ENCODE measurements around the gene TPM1. TPM values are rescaled to one million over a fixed set of nuclear protein-coding genes. Genes with fewer than 3 reads are reported as not detected.

The TPM1 gene
- total and polyA plus RNA-seq, 2 of the 4 experiments (the other 2 are of a cell fraction) = 661 to 1,623 TPM

- Histone ChIP-seq H3K4me1 (ENCODE audit: control insufficient read depth, insufficient read depth, low read length) (peaks cover 3% of the 10 kb centered on the region), H3K4me3 (ENCODE audit: insufficient read depth, low read depth, low read length) (no peak overlapping the region), H2AFZ (replicated peaks; ENCODE audit: low read length, poor library complexity) (peak overlapping the region; percentile 69), H4K8ac (ENCODE audit: low read depth in 2 of 2, low read length in 2 of 2) (no peak overlapping the region), H4K20me1 (ENCODE audit: insufficient read depth, low read length) (no peaks in the 10 kb centered on the region), H2BK5ac (ENCODE audit: low read depth, low read length, poor library complexity, severe bottlenecking) (no peak overlapping the region), H3K4ac (ENCODE audit: low read depth, low read length) (peak overlapping the region; percentile 28; the same call in 1 of the 2 replicates), H4K5ac (ENCODE audit: low read depth, low read length) (no peak overlapping the region), H3K9ac (ENCODE audit: low read depth, low read length) (no peak overlapping the region), H3K27ac (ENCODE audit: insufficient read depth, low read length) (no peak overlapping the region), H3K56ac (ENCODE audit: extremely low read depth, insufficient read depth, low read length) (no peak overlapping the region), H3K9me1 (ENCODE audit: insufficient read depth, low read length) (no peaks in the 10 kb centered on the region), H2BK20ac (ENCODE audit: low read depth, low read length) (peak overlapping the region; percentile 17; the same call in 1 of the 2 replicates), H3K18ac (ENCODE audit: low read depth, low read length) (no peak overlapping the region), H3K14ac (replicated peaks; ENCODE audit: low read depth, low read length) (no peak overlapping the region), H3K36me3 (ENCODE audit: control insufficient read depth, insufficient read depth, low read length) (no peaks in the 10 kb centered on the region), H4K91ac (ENCODE audit: insufficient read depth, low read depth, low read length) (no peak overlapping the region), H2AK9ac (replicated peaks; ENCODE audit: low read depth, low read length, poor library complexity) (no peak overlapping the region), H2BK120ac (ENCODE audit: low read depth, low read length) (no peak overlapping the region), H3K4me2 (ENCODE audit: low read depth, low read length) (no peak overlapping the region), H2BK15ac (ENCODE audit: low read depth, low read length) (peak overlapping the region; percentile 31; the same call in 1 of the 3 replicates), H3K27me3 (ENCODE audit: control insufficient read depth, insufficient read depth, low read length) (no peaks in the 10 kb centered on the region), H3K23ac (ENCODE audit: low read depth, low read length) (no peak overlapping the region), H3K9me3 (ENCODE audit: control insufficient read depth, insufficient read depth, low read length) (no peaks in the 10 kb centered on the region), H3K79me1 (ENCODE audit: low read depth in 1 of 2, low read length in 2 of 2) (no peaks in the 10 kb centered on the region), H2AK5ac (ENCODE audit: low read depth, low read length) (peak overlapping the region; percentile 54; the same call in 1 of the 2 replicates)
- intact Hi-C loops (cut with micrococcal nuclease) (no loop called here), in situ Hi-C loops (cut with MboI; ENCODE audit: low sequenced_read_pairs) (no loop called here), dilution Hi-C loops (cut with HindIII; ENCODE audit: low sequenced_read_pairs, unreplicated experiment) (no loop called here)
- BruUV-seq (replicated peaks) = no TSS peak
- 80% methylated on average over 1 of the region's 6 CpGs; no CpG with 5 or more reads in 1 of the 2 experiments for WGBS, 2 experiments (ENCODE audit: extremely low coverage in 2 of 2, insufficient read length in 1 of 2)
- POLR2A ChIA-PET (ENCODE audit: unreplicated experiment) = interaction anchor here (0.8 kb wide), 1 partner anchor 12 kb away, joined by 3 read pairs; the partner anchor contains the start of gene TPM1
- TF ChIP-seq MAZ (IDR thresholded peaks at IDR 0.05; ENCODE audit: borderline replicate concordance, low read depth, low read length) (no peak), RFX5 (IDR thresholded peaks at IDR 0.05; ENCODE audit: low read depth, low read length) (no peak), SMC3 (IDR thresholded peaks at IDR 0.05; ENCODE audit: low read depth, low read length) (no peak), FOS (IDR thresholded peaks at IDR 0.05; ENCODE audit: low read depth, low read length) (no peak), BHLHE40 (IDR thresholded peaks at IDR 0.05; ENCODE audit: low read depth, low read length) (no peak), RCOR1 (IDR thresholded peaks at IDR 0.05; ENCODE audit: insufficient replicate concordance, low read length) (no peak), MXI1 (IDR thresholded peaks at IDR 0.05; ENCODE audit: borderline replicate concordance, low read depth, low read length) (no peak), RAD21 (IDR thresholded peaks at IDR 0.05; ENCODE audit: low read length) (no peak), CEBPB (IDR thresholded peaks at IDR 0.05; ENCODE audit: low read depth, low read length) (peak; percentile 46; the same call in 1 of the 2 replicates), CTCF (conservative IDR thresholded peaks at IDR 0.05; ENCODE audit: low read depth, low read length) (no peak), NFE2L2 (IDR thresholded peaks at IDR 0.05; ENCODE audit: low read depth, low read length) (no peak), MAFK (IDR thresholded peaks at IDR 0.05; ENCODE audit: low read depth, low read length) (no peak), CHD1 (IDR thresholded peaks at IDR 0.05; ENCODE audit: low read depth, low read length) (no peak), POLR2A (IDR thresholded peaks at IDR 0.05; ENCODE audit: low read depth, low read length) (no peak)
- TF ChIP-seq, protein P1, sequence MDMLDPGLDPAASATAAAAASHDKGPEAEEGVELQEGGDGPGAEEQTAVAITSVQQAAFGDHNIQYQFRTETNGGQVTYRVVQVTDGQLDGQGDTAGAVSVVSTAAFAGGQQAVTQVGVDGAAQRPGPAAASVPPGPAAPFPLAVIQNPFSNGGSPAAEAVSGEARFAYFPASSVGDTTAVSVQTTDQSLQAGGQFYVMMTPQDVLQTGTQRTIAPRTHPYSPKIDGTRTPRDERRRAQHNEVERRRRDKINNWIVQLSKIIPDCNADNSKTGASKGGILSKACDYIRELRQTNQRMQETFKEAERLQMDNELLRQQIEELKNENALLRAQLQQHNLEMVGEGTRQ (IDR thresholded peaks at IDR 0.05; ENCODE audit: low read depth, low read length) = peak; percentile 34; the same call in 1 of the 2 replicates
- TF ChIP-seq, protein P2, sequence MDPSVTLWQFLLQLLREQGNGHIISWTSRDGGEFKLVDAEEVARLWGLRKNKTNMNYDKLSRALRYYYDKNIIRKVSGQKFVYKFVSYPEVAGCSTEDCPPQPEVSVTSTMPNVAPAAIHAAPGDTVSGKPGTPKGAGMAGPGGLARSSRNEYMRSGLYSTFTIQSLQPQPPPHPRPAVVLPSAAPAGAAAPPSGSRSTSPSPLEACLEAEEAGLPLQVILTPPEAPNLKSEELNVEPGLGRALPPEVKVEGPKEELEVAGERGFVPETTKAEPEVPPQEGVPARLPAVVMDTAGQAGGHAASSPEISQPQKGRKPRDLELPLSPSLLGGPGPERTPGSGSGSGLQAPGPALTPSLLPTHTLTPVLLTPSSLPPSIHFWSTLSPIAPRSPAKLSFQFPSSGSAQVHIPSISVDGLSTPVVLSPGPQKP (IDR thresholded peaks at IDR 0.05; ENCODE audit: borderline replicate concordance, low read depth, low read length) = no peak
- ATAC-seq (ENCODE audit: low read depth) (peak; percentile 79), DNase-seq (peak; percentile 63)
- CTCF ChIA-PET = interaction anchor here (1.0 to 1.1 kb wide), 3 partner anchors 53 to 179 kb away, joined by 3 to 7 read pairs (median 4); no protein-coding TSS in a partner anchor
Observed at GRCh38 chr15:63030101-63030551, 12.4 kb upstream of the TPM1 start.
